HG02763 (cell line): ENCODE data around the gene FNDC1.
"Not testable (repeated sequence)": the region's sequence is repeated elsewhere in the genome, so short reads cannot be mapped to it uniquely, and the experiment has no call there.

Experiments
- ATAC-seq: cut with Tn5 transposase; IDR thresholded peaks from one replicate; pipeline ENCODE4 v1.9.1; 2021; ENCODE audit warnings: mild to moderate bottlenecking, moderate library complexity; ENCODE audit not compliant: unreplicated experiment

FNDC1 gene

GRCh38 chr6:159169193-159169555 lies at the start of gene FNDC1:
TSS of gene FNDC1 (plus strand) at chr6:159169400. CDS start at chr6:159169597, 197 bp downstream.
- ATAC-seq: no peak

GRCh38 chr6:159119791-159120190 lies 49.4 kb upstream of the FNDC1 start:
- no peak for ATAC-seq

GRCh38 chr6:159121486-159121885 lies 47.7 kb upstream of the FNDC1 start:
- ATAC-seq: no peak

- ATAC-seq: no peak
Measured at GRCh38 chr6:159122453-159122852, 46.7 kb upstream of the FNDC1 start.

GRCh38 chr6:159123831-159124230 lies 45.4 kb upstream of the FNDC1 start:
- not testable (repeated sequence) for ATAC-seq

- ATAC-seq: no peak
Measured at GRCh38 chr6:159125014-159125609, 44.1 kb upstream of the FNDC1 start.

- no peak for ATAC-seq
Measured at GRCh38 chr6:159125951-159126352, 43.2 kb upstream of the FNDC1 start.

- no peak for ATAC-seq
Measured at GRCh38 chr6:159126590-159126989, 42.6 kb upstream of the FNDC1 start.

GRCh38 chr6:159127701-159128100 lies 41.5 kb upstream of the FNDC1 start:
- ATAC-seq: no peak

- ATAC-seq: no peak
Measured at GRCh38 chr6:159128978-159129377, 40.2 kb upstream of the FNDC1 start.

- no peak for ATAC-seq
Measured at GRCh38 chr6:159130846-159131245, 38.4 kb upstream of the FNDC1 start.

GRCh38 chr6:159131709-159132108 lies 37.5 kb upstream of the FNDC1 start:
- ATAC-seq: no peak

- no peak for ATAC-seq
Measured at GRCh38 chr6:159132664-159133063, 36.5 kb upstream of the FNDC1 start.

- ATAC-seq: no peak
Measured at GRCh38 chr6:159134701-159135364, 34.4 kb upstream of the FNDC1 start.

- no peak for ATAC-seq
Measured at GRCh38 chr6:159137676-159138075, 31.5 kb upstream of the FNDC1 start.

- no peak for ATAC-seq
Measured at GRCh38 chr6:159142531-159142930, 26.7 kb upstream of the FNDC1 start.

- ATAC-seq: no peak
Measured at GRCh38 chr6:159148641-159149040, 20.6 kb upstream of the FNDC1 start.

GRCh38 chr6:159149641-159150040 lies 19.6 kb upstream of the FNDC1 start:
- ATAC-seq: no peak

GRCh38 chr6:159151266-159151855 lies 17.8 kb upstream of the FNDC1 start:
- no peak for ATAC-seq

- ATAC-seq: no peak
Measured at GRCh38 chr6:159152041-159152440, 17.2 kb upstream of the FNDC1 start.

GRCh38 chr6:159152782-159153181 lies 16.4 kb upstream of the FNDC1 start:
- ATAC-seq: no peak

GRCh38 chr6:159155679-159156078 lies 13.5 kb upstream of the FNDC1 start:
- ATAC-seq: no peak
